GM19328 (cell line): ENCODE measurements around the gene IQGAP1.
A peak's percentile ranks its signal among the peaks of the same experiment; 100 is the strongest.

ENCODE experiments used
- ATAC-seq: cut with Tn5 transposase; IDR thresholded peaks from one replicate; pipeline ENCODE4 v1.9.1; 2021; ENCODE audit warnings: mild to moderate bottlenecking, moderate library complexity; ENCODE audit not compliant: unreplicated experiment

The IQGAP1 gene

GRCh38 chr15:90365414-90366055 is 22.5 kb upstream of the IQGAP1 start:
- ATAC-seq, result no peak

- ATAC-seq, result no peak
These were observed 20.5 kb upstream of the IQGAP1 start for GRCh38 chr15:90367576-90367975.

GRCh38 chr15:90375071-90375470 is 13.0 kb upstream of the IQGAP1 start:
- ATAC-seq, result no peak

GRCh38 chr15:90376789-90377188 is 11.3 kb upstream of the IQGAP1 start:
- no peak for ATAC-seq

- ATAC-seq, result no peak
These were observed 8.8 kb upstream of the IQGAP1 start for GRCh38 chr15:90379263-90379662.

GRCh38 chr15:90381515-90381914 is 6.5 kb upstream of the IQGAP1 start:
- ATAC-seq, result no peak

- ATAC-seq, result no peak
These were observed 5.7 kb upstream of the IQGAP1 start for GRCh38 chr15:90382320-90382719.

GRCh38 chr15:90386221-90386620 is 1.8 kb upstream of the IQGAP1 start:
- no peak for ATAC-seq

GRCh38 chr15:90388462-90389380 is 679 bp downstream of the IQGAP1 start:
- peak; percentile 33 for ATAC-seq

- ATAC-seq, result no peak
These were observed 1.5 kb downstream of the IQGAP1 start for GRCh38 chr15:90389513-90389912.

GRCh38 chr15:90393040-90393439 is 5.0 kb downstream of the IQGAP1 start:
- no peak for ATAC-seq

- no peak for ATAC-seq
These were observed 6.0 kb downstream of the IQGAP1 start for GRCh38 chr15:90394074-90394473.

GRCh38 chr15:90394748-90395442 is 6.9 kb downstream of the IQGAP1 start:
- ATAC-seq, result no peak

GRCh38 chr15:90396321-90396720 is 8.3 kb downstream of the IQGAP1 start:
- no peak for ATAC-seq

- no peak for ATAC-seq
These were observed 12.1 kb downstream of the IQGAP1 start for GRCh38 chr15:90400005-90400758.

- peak; percentile 98 for ATAC-seq
These were observed 12.8 kb downstream of the IQGAP1 start for GRCh38 chr15:90400759-90401314.

GRCh38 chr15:90401495-90401894 is 13.5 kb downstream of the IQGAP1 start:
- no peak for ATAC-seq

- ATAC-seq, result no peak
These were observed 14.2 kb downstream of the IQGAP1 start for GRCh38 chr15:90402223-90402622.

- ATAC-seq, result no peak
These were observed 14.7 kb downstream of the IQGAP1 start for GRCh38 chr15:90402767-90403166.

GRCh38 chr15:90405055-90405607 is 17.1 kb downstream of the IQGAP1 start:
- no peak for ATAC-seq
